Keratinocyte (primary cell): Measurements from ENCODE around the gene LAMA2. TPM values are rescaled to one million over a fixed set of nuclear protein-coding genes. Genes with fewer than 3 reads are reported as not detected.

Source experiments
- DNase-seq: peaks from one replicate; pipeline ENCODE4 v3.0.0-alpha.2; 2011; ENCODE audit warnings: low read depth, missing footprints, low spot score
- FAIRE-seq: peaks from 2 replicates; lab custom pipeline; 2011; peaks lifted over from hg19 to GRCh38; lab: Jason Lieb, UNC
- H2AFZ ChIP-seq: 2 replicates; pipeline ENCODE4 v1.6.0; 2012; ENCODE audit warnings: low read length, control low read depth, inconsistent platforms; ENCODE audit not compliant: control insufficient read depth
- H3K27ac ChIP-seq: 2 replicates; pipeline ENCODE4 v1.5.1; 2011; ENCODE audit warnings: low read length; ENCODE audit not compliant: control insufficient read depth, insufficient read depth
- H3K27me3 ChIP-seq: 3 replicates; pipeline ENCODE4 v1.6.0; 2011; ENCODE audit warnings: low read length; ENCODE audit not compliant: control insufficient read depth, insufficient read depth; ENCODE audit errors: extremely low read depth
- H3K36me3 ChIP-seq, 2 experiments: 2 replicates in 1 of 2; 3 replicates in 1 of 2; pipeline ENCODE4 v1.5.1; 2011; ENCODE audit warnings: low read length in 2 of 2, mild to moderate bottlenecking in 1 of 2; ENCODE audit not compliant: control insufficient read depth in 2 of 2, insufficient read depth in 2 of 2; ENCODE audit errors: extremely low read depth in 1 of 2
- H3K4me1 ChIP-seq: 3 replicates; pipeline ENCODE4 v1.5.1; 2011; ENCODE audit warnings: low read length; ENCODE audit not compliant: control insufficient read depth, insufficient read depth; ENCODE audit errors: extremely low read depth
- H3K4me2 ChIP-seq: 3 replicates; pipeline ENCODE4 v1.6.0; 2011; ENCODE audit warnings: low read depth, low read length; ENCODE audit not compliant: control insufficient read depth, insufficient read depth; ENCODE audit errors: extremely low read depth
- H3K4me3 ChIP-seq, 3 experiments: fragments of 200-600 bp in 1 of 3; sonication (generic) in 1 of 3; 2 replicates in 2 of 3; 3 replicates in 1 of 3; pipeline ENCODE4 v1.5.1; 2011 to 2016; ENCODE audit warnings: low read length in 3 of 3, mild to moderate bottlenecking in 3 of 3, control low read depth in 2 of 3, inconsistent platforms in 1 of 3, low read depth in 1 of 3, mixed read lengths in 1 of 3, mixed run types in 1 of 3, moderate library complexity in 1 of 3; ENCODE audit not compliant: control insufficient read depth in 2 of 3, insufficient read depth in 2 of 3; ENCODE audit errors: extremely low read depth in 1 of 3
- H3K79me2 ChIP-seq: 2 replicates; pipeline ENCODE4 v1.6.0; 2012; ENCODE audit warnings: low read length; ENCODE audit not compliant: control insufficient read depth, insufficient read depth
- H3K9ac ChIP-seq: 3 replicates; pipeline ENCODE4 v1.6.0; 2011; ENCODE audit warnings: low read length; ENCODE audit not compliant: control insufficient read depth, insufficient read depth; ENCODE audit errors: extremely low read depth
- H3K9me1 ChIP-seq: 3 replicates; pipeline ENCODE4 v1.6.0; 2011; ENCODE audit warnings: low read length; ENCODE audit not compliant: control insufficient read depth, insufficient read depth; ENCODE audit errors: extremely low read depth
- H3K9me3 ChIP-seq: 2 replicates; pipeline ENCODE4 v1.5.1; 2012; ENCODE audit warnings: low read depth, low read length; ENCODE audit not compliant: control insufficient read depth
- H4K20me1 ChIP-seq: 3 replicates; pipeline ENCODE4 v1.6.0; 2011; ENCODE audit warnings: low read length; ENCODE audit not compliant: control insufficient read depth, insufficient read depth; ENCODE audit errors: extremely low read depth
- CTCF ChIP-seq, 3 experiments: IDR thresholded peaks in 1 of 3; conservative IDR thresholded peaks in 1 of 3; optimal IDR thresholded peaks in 1 of 3; 2 replicates in 2 of 3; 3 replicates in 1 of 3; pipeline versions ENCODE3 to v1.5.1; 2011; ENCODE audit warnings: low read length in 3 of 3, mild to moderate bottlenecking in 3 of 3, moderate library complexity in 2 of 3, control low read depth in 1 of 3, inconsistent platforms in 1 of 3; ENCODE audit not compliant: insufficient read depth in 2 of 3; ENCODE audit errors: extremely low read depth in 1 of 3
- EZH2 ChIP-seq: IDR thresholded peaks from one replicate; pipeline ENCODE4 v1.6.1; 2012; ENCODE audit warnings: inconsistent platforms, mild to moderate bottlenecking, low read length, moderate library complexity
- dilution Hi-C: fragments of 300-500 bp; cut with MboI; formaldehyde crosslinking; loops from one replicate; pipeline ENCODE4 v1.7.0; 2020; ENCODE audit warnings: low sequenced_read_pairs; ENCODE audit not compliant: extremely low pct_ligation_motif_present
- polyA plus RNA-seq, 5 experiments: library from polyadenylated mRNA; depleted of rRNA in 3 of 5; stranded (reverse) in 3 of 5; stranded (forward) in 1 of 5; unstranded in 1 of 5; fragments of >200 nt; gene quantifications; 1 replicate in 1 of 5; 2 replicates in 3 of 5; 3 replicates in 1 of 5; pipeline versions ENCODE4 v1.2.1 to v1.2.3, GENCODE V29; 2011 to 2012; ENCODE audit warnings: missing spikeins in 2 of 5, low read depth in 1 of 5, low replicate concordance in 1 of 5

LAMA2 gene
- polyA plus RNA-seq, 1 donor (not counting 4 experiments of a cell fraction or from before 2014, with no cell fraction given), result 1.4 TPM

GRCh38 chr6:129426343-129426742 is 543.4 kb downstream of the LAMA2 start:
- no peaks in the 10 kb centered on the region for H3K79me2 ChIP-seq
- no peaks in the 10 kb centered on the region for H3K4me1 ChIP-seq
- TF ChIP-seq CTCF (optimal IDR thresholded peaks at IDR 0.05 in 1 of 3, IDR thresholded peaks at IDR 0.05 in 1 of 3, conservative IDR thresholded peaks at IDR 0.05 in 1 of 3; ENCODE audit: extremely low read depth in 1 of 3, insufficient read depth in 2 of 3, low read length in 3 of 3), result no peak
- no peak for TF ChIP-seq EZH2
- H3K4me2 ChIP-seq, result no peak overlapping the region
- H2AFZ ChIP-seq, result no peak overlapping the region
- no peak overlapping the region for H3K4me3 ChIP-seq
- H3K9ac ChIP-seq, result no peak overlapping the region
- no peak overlapping the region for H3K27ac ChIP-seq
- DNase-seq, result no peak
- H3K9me3 ChIP-seq, result no peaks in the 10 kb centered on the region
- H3K36me3 ChIP-seq, result no peaks in the 10 kb centered on the region
- no peaks in the 10 kb centered on the region for H4K20me1 ChIP-seq
- dilution Hi-C loops, result no loop called here
- no peaks in the 10 kb centered on the region for H3K27me3 ChIP-seq
- H3K9me1 ChIP-seq, result no peaks in the 10 kb centered on the region
- no peak for FAIRE-seq

GRCh38 chr6:129429956-129430355 is 547.0 kb downstream of the LAMA2 start:
- H4K20me1 ChIP-seq, result no peaks in the 10 kb centered on the region
- no peaks in the 10 kb centered on the region for H3K36me3 ChIP-seq
- H3K9me3 ChIP-seq, result no peaks in the 10 kb centered on the region
- no peak overlapping the region for H3K9ac ChIP-seq
- H3K27ac ChIP-seq, result no peak overlapping the region
- DNase-seq, result no peak
- no peaks in the 10 kb centered on the region for H3K27me3 ChIP-seq
- H2AFZ ChIP-seq, result no peak overlapping the region
- no peak overlapping the region for H3K4me2 ChIP-seq
- H3K79me2 ChIP-seq, result no peaks in the 10 kb centered on the region
- no peak for FAIRE-seq
- dilution Hi-C loops, result no loop called here
- H3K4me3 ChIP-seq, result no peak overlapping the region
- no peaks in the 10 kb centered on the region for H3K9me1 ChIP-seq
- no peaks in the 10 kb centered on the region for H3K4me1 ChIP-seq
- TF ChIP-seq EZH2, result no peak
- TF ChIP-seq CTCF (optimal IDR thresholded peaks at IDR 0.05 in 1 of 3, IDR thresholded peaks at IDR 0.05 in 1 of 3, conservative IDR thresholded peaks at IDR 0.05 in 1 of 3; ENCODE audit: extremely low read depth in 1 of 3, insufficient read depth in 2 of 3, low read length in 3 of 3), result no peak
